GM20431 (cell line): Measurements from ENCODE around the gene PTBP1.

Experiments
- in situ Hi-C: fragments of 300-500 bp; cut with MseI, MboI; formaldehyde crosslinking; loops from one replicate; pipeline ENCODE4 v1.15.0; 2020; ENCODE audit warnings: low sequenced_read_pairs; ENCODE audit not compliant: unreplicated experiment

The PTBP1 gene

DNA sequence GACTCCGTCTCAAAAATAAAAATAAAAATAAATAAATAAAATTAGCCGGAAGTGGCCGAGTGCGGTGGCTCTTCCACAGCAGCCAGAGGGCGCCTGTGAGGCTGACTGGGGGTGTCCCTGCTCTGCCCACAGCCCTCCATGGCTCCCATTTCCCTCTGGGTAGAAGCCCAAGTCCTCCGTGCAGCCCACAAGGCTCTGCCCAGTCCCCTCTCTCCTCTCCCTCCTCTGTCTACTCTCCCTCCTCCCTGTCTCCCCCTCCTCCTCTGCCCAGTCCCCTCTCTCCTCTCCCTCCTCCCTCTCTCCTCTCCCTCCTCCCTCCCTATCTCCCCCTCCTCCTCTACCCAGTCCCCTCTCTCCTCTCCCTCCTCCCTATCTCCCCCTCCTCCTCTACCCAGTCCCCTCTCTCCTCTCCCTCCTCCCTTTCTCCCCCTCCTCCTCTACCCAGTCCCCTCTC, 25.9 kb upstream of the PTBP1 start:
- in situ Hi-C loops, result no loop called here

DNA sequence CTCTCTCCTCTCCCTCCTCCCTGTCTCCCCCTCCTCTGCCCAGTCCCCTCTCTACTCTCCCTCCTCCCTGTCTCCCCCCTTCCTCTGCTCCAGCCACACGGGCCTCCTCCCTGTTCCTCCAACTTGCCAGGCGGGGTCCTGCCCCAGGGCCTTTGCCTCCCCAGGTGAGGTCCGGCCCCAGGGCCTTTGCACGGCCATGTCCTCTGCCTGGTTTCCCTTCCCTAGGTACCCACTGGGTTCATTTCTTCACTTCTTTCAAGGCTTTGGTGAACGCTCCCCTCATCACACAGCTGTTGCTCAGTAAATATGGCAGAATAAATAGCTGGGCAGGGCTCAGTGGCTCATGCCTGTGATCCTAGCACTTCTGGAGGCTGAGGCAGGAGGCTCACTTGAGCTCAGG, 25.2 kb upstream of the PTBP1 start:
- in situ Hi-C loops, result no loop called here

DNA sequence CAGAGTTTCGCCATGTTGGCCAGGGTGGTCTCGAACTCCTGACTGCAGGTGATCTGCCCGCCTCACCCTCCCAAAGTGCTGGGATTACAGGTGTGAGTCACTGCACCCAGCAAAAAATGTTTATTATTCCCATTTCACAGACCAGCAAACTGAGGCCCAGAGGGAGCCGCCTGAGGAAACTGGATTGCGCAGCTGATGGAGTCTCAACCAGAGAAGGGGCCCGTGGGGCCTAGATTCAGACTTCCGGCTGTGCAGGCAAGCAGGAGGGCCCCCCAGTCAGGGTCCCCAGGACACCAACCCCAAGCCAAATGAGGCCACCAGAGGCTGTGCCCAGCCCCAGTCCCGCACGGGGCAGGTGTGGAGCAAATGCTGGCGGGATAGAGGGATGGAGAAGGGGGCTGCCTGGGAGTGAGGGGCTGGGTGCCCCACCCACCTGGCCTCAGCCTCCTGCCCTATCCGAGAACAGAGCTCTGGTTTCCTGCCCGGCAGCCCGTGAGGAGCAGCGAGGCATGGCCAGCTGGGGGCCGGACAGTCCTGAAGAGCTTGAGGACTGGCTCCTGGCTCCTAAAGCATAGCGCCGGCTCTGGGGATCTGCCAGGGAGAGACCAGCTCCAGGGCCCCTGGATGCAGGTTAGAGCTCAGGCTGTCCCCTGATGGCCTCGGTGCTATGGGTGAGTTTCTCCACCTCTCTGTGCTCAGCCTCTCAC, 24.4 kb upstream of the PTBP1 start:
- in situ Hi-C loops, result no loop called here

DNA sequence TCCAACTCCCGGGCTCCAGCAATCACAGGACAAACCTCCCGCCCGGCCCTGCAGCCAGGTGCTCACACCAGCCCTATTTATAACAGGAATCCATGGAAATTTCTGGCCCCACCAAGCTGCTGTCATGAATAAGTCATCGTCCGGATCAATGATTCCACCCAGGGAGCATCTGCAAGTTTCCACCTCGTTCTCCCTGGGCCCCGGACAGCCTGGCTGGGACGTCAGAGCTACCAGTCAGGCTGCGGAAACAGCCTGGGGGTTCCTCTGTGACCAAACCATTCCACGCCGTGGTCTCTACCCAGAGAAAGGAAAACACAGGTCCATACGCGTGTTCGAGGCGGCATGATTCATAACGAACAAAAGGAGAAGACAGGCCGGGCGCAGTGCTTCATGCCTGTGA, 20.7 kb upstream of the PTBP1 start:
- in situ Hi-C loops, result no loop called here

DNA sequence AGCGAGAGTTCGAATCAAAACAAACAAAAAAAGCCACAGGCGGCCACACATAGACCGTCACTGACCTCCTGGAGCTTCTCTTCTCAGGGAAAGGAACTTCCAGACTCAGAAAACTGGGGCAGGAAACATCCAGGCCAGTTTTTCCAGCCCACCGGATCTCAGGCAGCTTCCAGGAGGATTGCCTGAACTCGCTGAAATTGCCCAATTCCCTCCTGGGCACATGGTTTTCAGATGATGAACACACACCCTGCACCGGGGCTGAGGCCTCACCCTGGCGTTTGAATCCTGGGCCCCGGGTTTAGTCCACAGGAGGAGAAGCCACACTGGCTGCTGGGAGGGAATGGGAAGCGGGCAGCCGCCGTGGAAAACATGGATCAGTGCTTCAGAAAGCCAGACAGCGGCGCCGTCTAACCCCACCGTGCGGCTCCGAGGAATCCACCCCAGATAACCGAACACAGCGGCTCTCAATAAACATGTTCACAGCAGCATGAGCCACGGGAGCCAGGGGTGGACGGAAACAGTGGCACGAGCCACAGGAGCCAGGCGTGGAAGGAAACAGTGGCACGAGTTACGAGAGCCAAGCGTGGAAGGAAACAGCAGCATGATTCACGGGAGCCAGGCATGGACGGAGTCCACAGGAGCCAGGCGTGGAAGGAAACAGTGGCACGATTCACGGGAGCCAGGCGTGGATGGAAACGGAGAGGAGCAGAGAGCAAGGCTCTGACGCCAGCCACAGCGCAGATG, 18.2 kb upstream of the PTBP1 start:
- in situ Hi-C loops, result no loop called here

DNA sequence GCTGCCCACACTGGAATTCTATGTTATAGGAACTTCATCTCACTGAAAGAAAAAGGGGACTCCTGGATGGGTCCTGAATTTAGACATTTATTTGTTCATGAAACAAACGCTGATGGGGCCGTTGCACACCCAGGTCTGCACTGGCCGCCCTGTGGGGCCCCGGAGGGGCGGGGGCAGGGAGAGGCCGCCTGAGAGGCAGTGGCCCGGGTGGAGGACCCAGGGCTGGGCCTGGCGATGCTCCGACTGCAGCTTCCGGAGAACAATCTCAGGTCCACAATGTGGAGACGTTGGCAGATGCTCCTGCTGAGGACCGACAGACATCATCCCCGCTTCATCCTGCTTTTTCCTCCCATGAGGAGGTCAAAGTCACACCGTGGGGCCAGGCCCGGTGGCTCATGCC, 16.3 kb upstream of the PTBP1 start:
- in situ Hi-C loops, result no loop called here

DNA sequence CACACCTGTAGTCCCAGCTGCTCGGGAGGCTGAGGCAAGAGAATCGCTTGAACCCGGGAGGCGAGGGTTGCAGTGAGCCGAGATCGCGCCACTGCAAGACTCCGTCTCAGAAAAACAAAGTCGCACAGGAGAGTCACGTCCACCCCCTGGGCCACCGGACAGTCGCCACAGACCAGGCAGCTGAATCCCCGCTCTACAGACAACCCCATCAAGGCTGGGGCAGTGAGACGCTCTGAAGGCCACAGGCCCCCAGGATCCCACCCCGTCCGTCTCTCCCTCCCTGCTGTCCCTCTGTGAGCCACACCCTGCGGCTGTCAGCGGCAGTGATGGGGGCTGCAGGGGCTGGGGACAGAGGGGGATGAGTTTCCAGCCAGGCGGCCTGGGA, 15.5 kb upstream of the PTBP1 start:
- in situ Hi-C loops, result no loop called here

DNA sequence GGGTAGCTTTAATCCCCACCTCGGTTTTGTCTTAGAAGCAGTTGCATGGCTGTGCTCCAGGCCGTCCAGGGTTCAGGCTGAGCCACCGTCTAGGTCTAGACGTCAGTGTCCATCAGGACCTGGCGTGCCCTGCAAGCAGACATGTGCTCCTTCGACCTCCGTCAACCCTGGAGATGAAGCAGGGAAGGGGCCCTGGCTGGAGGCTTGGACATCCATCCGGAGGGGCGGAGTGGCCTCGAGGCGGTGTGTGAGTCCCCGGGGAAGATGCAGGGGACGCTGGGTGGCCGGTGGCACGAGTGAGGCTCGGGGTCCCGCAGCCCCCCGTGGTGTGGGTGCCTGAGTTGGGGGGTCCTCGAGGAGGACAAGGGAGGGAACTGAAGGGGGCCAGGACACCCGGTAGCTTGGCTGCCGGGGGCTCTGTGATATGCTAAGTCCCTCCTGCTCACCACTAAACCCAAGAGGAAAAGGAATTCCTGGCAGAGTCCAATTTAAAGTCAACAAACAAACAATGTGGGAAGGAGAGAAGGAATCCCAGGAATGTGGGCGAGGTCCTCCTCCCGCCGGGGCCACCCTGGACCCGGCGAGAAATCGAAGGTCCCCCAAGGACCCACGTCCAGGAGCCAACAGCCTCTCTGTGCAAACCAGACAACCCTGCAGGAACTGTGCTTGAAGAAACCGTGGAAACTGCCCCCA, 14.9 kb upstream of the PTBP1 start:
- in situ Hi-C loops, result no loop called here

DNA sequence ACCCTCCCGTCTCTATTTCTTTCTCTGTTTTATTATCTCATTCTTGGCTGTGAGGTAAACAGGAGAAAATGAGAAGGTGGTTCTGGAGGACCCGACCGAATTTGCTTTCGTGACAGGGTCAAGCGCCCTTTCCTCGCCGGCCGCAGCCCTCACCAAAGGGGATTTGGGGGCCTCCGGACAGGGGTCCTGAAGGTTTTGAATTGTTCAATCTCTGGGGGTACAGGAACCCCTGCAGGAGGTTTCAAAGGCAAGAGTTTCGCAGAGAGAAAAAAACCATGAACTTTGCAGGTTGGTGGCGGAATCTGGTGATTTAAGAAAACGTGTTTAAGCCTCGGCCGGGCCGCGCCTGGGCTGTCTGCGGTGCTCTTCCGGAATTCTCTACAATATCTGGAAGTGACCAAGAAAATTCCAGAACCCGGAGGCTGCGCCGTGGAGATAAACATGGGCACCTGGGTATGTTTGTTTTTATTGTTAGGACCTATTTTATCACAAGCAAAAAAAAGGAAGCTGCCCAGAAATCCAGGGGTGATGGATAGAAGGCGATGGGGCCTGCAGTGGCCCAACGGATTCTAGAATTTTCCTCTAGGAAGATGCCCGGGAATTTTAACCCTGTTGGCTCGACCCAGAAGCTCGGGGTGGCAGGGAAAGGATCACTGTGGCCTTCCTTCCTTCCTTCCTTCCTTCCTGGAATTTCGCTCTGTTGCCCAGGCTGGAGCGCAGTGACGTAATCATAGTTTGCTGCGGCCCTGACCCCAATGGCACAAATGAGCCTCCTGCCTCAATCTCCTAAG, 14.2 kb upstream of the PTBP1 start:
- in situ Hi-C loops, result no loop called here

DNA sequence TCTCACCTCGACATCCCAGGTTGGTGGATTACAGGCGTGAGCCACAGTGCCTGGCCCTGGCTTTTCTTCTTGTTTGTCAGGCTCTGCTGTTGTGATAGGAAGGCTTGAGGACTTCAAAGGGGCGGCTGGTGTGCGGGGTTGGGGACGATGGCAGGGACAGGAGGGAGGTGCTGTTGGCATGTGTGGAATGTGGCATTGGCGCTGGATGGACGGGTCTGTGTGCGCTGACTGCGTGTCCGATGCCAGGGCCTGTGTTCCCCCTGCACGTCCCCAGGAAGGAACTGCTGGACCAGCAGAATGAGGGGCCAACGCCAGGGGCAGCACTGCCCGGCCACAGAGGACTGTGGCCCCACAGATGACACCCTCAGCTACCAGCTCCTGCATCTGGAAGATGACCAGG, 12.7 kb upstream of the PTBP1 start:
- in situ Hi-C loops, result no loop called here

DNA sequence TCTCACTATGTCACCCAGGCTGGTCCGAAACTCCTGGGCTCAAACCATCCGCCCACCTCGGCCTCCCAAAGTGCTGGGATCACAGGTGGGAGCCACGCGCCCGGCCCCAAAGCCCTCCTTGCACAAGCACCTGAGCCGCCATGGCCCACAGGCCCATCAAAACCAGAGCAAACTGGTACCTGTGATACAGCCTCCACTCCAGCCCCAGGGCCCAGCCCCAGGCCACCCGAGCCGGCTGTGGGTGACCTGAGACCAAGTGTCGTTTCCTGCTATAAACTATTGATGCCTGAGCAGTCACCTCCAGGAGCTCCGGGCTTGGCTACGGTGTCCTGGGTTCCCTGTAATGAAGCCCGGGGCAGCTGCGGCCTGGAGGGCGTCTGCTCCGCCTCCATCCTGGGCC, 9.7 kb upstream of the PTBP1 start:
- in situ Hi-C loops, result no loop called here

DNA sequence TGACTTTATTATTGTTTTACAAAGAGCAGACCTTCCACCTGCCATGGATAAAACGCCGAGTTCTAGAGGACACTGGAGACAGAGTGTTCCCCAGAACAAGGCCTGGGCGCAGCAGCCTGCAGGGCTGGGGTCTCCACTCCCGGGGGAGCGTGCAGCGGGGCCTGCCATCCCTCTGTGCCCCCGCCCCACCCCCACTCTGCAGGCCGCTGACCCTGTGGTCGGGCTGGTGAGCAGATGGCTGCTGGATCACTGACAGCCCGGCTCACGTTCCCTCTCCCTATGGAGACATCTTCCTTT, 8.6 kb upstream of the PTBP1 start:
- in situ Hi-C loops, result no loop called here

DNA sequence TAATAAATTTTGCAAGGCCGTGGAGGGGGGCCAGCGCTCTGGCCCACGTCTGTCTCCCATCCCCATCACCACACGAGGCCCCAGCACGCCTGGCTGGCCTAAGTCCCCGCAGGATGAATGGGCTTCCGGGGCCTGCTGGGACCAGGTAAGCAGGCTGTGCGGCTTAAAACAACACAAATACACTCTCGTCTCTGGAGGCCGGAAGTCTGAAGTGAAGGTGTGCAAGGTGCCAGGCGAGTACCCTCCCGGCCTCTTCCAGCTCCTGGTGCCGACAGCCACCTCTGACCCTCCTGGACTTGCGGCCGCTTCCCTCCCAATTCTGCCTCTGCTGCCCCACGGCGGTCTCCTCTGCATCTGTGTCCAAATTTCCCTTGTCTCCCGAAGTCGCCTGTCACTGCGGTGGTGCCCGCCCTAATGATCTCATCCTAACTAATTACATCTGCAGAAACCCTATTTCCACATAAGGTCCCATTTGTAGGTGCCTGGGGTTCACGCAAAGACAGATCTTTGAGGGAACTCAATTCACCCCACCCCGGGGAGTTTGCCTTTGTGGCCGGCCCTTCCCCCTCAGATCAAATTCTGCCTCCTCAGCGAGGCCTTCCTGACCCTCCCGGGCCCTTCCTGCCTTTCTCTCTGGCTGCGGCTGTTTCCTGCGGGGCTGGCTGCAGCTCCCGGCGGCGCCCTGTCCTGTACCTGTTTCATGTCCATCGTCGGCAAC, 8.1 kb upstream of the PTBP1 start:
- in situ Hi-C loops, result no loop called here

DNA sequence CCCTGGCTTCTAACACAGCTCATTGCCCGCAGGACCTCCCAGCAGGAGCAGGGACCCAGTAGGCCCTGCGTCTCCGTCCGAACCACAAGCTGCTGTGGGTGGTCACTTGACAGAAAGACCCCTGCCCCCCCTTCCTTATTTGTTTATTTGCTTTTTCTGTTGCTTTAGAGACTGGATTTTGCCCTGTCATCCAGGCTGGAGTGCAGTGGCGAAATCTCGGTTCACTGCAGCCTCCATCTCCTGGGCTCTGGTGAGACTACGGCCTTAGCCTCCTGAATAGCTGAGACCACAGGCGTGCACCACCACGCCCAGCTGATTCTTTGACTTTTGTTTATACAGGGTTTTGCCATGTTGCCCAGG, 7.6 kb upstream of the PTBP1 start:
- in situ Hi-C loops, result no loop called here

DNA sequence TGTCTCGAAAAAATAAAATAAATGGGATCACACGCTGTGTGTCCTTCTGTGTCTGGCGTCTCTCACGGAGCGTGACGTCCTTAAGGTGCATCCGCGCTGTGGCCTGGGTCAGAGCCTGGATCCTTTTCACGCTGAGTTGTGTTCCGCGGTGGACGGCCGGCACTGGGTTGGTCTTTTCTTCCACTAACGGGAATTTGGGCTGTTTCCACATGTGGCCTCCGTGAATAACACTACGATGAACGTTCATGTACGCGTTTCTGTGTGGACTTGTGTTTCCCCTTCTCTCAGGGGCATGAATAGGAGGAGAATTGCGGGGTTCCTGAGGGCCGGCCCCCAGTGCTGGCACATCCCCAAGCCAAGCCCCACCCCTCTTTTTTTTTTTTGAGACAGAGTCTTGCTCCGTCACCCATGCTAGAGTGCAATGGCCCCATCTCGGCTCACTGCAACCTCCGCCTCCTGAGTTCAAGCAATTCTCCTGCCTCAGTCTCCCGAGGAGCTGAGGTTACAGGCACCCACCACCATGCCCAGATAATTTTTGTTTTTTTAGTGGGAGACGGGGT, 6.2 kb upstream of the PTBP1 start:
- in situ Hi-C loops, result no loop called here

DNA sequence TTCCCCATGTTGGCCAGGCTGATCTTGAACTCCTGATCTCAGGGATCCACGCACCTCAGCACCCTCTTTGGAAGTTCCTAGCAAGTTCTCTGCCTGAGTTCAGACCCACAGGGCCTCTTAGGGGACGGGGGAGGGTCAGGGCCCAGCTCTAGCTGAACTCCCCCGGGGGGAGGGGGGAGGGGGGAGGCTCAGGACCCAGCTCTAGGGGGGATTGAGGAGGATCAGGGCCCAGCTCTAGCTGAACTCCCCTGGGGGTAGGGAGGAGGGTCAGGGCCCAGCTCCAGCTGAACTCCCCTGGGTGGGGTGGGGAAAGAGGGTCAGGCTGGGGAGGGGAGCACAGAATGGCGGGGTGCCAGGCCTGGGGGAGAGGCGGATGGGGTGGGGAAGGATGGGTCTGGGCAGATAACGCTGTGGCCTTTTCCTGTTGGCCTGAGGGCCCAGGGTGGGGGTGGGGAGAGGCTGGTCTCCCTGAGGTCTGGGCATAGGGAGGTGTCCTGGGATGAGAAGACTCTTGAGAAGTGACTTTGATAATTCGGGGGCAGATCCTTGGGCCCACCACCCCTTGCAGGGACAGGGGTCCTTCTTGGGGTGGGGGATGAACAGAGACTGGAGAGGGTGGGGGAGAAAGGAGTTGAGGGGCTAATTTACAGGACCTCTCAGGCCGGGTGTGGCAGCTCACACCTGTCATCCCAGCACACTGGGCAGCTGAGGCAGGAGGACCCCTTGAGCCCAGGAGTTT, 5.5 kb upstream of the PTBP1 start:
- in situ Hi-C loops, result no loop called here

DNA sequence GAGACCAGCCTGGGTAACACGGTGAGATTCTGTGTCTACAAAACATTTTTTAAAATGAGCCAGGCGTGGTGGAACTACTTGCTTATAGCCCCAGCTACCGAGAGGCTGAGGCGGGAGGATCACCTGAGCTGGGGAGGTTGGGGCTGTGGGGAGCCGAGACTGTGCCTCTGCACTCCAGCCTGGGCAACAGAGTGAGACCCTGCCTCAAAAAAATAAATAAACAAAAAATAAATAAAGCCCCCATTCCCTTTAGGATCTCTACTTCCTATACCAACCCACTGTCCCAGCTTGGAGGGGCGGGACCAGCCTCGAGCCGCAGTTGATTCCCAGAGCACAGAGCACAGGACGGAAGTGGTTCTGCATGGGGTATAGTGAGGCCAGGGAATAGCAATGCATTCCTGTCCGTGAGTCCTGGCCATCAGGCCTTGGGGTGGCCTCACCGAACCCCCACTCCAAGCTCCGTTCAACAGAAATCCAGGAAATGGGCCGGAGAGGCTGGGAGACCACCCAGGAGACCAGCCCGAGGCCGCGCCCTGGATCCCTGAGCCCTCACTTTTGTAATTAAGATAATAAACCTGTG, 4.9 kb upstream of the PTBP1 start:
- in situ Hi-C loops, result no loop called here

DNA sequence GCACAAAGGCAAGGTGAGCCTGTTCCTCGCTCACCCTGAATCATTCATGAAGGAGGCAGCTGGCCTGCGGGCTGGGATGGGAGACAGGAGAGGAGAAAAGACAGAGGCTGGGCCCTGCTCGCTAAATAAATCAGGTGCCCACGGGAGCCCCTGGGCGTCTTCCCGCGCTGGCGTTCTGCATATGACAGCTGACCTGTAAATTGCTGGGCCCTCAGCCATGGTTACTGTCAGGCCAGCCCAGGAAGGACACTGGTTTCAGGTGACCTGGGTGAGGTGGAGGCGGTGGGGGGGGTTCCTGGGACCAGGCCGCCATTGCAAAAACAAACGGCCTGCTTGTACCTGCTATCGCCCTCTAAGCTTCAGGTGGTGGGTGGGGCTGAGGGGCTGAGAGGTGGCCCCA, 3.4 kb upstream of the PTBP1 start:
- in situ Hi-C loops, result no loop called here

DNA sequence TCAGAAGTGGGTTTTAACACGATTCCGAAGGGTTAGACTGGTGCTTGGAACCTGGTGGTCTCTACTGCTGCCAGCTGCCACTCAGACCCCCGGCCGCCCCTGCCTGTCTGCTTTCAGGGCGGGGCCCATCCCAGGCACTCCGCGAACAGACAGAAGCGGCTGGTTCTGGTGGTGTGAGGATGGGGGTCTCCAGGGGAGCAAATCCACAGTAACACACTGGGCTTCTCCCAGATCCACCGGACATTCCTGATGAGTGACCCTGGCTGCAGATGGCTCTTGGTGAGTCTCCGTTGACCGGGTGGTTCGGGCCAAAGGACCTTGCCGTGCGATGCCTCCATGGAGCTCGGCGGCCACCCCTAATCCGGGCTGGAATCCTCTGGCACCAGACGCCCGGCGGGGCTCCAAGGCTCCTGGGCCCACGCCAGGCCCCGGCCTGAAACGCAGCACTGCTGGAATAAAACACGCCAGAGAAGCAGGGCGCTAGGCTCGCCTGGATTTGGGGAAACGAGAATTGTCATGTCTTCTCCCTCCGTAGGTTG, 2.1 kb upstream of the PTBP1 start:
- in situ Hi-C loops, result no loop called here
